ENCODE measurements around the gene GPANK1.

Gene GPANK1

DNA sequence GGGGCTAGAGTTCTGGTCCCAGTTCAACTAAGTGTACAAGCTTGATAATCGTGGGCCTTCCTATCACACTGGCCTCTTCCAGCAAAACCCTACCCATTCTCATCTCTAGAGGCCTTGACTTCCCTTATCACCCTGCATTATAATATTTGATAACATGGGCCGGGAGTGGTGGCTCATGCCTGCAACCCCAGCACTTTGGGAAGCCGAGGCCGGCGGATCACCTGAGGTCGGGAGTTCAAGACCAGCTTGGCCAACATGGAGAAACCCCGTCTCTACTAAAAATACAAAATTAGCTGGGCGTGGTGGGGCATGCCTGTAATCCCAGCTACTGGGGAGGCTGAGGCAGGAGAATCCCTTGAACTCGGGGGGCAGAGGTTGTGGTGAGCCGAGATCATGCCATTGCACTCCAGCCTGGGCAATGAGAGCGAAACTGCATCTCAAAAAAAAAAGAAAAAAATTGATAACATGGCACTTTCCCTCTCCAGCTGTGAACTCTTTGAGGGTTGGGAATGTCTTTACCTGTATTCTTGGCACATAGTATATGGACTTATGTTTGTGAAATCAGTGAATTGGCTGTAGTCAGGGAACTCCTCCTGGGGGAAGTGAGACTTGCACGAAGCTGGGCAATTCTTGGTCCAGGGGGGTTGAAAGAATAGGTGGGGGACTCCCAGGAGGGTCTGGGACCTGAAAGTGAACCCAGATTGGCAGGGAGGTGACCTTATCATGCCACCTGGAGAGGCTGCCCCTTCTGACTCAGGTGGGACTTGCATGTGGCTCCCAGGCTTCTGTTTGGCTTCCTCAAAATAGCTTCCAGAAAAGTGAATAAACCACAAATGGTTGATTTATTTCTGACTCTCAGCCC lies 3.3 kb downstream of the GPANK1 start:
- DNase-seq, result no peak

DNA sequence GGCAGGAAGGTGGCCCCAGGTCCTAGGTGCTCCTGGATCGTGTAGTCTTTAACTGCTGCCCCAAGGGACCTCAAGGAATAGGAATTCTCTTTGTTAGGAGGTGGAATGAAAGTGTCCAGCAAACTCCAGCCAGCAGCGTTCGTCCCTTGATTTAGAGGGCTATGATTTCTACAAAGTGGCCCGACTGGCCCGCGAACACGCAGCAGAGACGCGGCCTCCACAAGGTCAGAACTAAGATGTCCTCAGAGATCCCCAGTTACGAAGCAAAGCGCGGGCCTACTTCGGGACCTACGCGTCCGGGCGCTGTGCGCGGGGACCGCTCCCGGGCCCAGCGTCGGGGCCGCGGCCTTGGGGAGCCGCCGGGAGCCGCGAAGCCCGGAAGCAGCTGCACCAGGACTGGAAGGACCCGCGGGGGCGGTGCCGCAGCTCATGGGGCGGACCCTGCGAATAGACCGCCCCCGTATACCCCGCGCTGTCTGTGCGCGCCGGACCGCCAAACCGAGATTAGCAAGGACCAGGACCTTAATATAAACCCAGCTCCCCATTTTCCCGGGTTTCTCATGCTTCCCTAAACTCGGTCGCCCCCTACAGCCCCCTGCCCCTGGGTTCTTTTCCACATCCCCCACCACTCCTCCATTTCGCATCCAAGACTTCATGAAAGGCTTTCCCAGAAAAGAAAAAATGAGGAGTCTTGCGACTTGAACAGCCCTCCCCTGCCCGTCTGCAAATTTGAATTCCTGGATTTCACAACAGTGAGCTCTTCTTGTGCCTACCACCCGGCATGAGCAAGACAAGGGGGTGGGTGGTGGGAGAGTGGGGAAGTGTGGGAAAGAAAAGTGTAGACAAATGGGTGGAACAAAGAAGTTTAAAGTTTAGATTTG lies 4.2 kb downstream of the GPANK1 start, which contains the start of gene C6orf47:
Gene C6orf47 (minus strand): TSS at position 398 of the 881 bp plus-strand sequence. CDS start 831 bp downstream, outside the sequence.
- peak in 1 of 2 experiments; percentile 82 for DNase-seq

DNA sequence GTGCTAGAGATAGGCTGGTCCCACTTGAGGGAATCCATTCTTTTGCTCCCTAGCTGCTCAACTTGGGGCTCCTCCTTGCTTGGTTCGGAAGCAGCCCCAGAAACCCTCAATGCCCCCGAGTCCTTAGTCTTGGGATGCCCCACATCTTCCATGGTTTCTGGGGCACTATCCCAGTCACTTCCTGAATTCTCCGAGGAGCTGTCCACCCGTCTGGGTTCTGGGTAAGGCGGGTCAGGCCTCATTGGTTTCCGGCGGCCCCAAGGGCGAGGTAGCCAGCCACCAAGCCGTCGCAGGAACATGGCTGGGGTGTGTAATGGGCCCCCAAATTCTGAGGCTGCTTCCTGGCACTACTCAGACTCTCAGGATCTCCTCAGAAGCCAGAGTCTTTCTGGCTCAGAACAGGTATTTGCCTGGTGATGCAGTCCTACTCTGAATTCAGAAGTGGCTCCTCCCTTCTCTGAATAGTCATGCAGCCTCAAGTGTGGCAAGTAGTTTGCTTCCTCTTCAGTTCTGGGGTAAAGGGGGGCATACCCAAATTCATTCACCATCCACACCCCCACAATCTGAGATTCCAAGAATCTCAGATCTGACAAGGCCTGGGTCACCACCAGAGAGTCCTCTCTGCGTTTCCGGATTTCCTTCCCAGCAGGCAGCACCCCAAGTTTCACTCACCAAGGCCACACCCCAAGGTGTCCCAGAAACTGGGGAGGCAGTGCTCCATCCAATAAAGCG lies 5.0 kb downstream of the GPANK1 start:
- peak in 1 of 2 experiments; percentile 16 for DNase-seq

DNA sequence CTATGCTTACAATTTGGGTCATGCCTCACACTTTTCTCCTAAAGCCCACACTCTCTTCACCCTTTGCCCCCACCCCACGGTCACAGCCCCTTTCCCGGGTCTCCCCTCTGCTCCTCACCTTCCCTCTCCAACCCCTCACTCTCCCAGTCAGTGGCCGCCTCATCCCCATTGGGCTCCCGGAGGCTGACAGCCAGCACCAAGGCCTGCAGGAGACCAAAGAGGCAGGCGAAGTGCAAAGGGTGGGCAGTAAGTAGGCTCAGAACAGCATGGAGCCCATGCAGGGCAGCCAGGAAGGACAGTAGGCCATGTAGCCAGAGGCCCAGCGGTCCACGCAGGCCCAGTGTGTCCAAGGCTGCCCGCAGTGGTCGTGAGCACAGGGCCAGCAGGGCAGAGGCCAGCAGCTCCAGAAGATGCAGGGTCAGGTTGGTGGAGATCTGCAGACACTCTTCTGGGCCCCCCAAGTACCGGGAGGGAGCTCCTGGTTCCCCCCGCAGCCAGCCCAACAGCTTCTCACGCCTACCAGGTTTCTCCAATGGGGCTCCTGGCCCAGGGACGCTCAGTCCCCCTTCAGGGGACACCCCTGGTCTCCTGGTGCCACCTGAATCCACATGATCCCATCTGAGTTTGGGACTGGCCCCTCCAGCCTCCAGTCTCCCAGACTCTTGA lies 5.7 kb downstream of the GPANK1 start:
- DNase-seq, result no peak

DNA sequence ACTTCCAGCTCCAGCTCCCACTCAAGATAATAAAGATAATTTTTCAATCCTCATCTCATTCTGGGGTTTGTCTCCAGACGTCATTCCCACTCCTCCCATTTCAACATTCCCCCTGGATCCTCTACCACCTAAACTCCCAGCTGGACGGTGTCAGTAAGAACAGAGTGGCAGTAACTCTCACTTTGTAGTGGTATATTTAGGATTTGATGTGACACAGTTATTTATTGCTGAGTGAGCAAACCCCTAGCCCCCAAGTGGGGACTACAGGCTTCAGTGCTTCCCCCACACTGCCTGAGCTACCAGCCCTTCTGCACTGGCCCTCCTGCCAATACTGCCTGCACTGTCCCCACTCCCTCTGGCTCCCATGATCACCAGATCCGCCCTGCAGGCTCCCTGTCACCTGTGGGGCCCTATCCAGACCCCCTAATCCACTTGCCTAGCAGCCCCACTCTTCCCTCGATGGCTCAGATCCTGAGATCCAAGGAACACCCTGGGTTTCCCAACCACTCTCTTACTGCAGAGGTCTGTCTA lies 6.6 kb downstream of the GPANK1 start:
- DNase-seq, result no peak

DNA sequence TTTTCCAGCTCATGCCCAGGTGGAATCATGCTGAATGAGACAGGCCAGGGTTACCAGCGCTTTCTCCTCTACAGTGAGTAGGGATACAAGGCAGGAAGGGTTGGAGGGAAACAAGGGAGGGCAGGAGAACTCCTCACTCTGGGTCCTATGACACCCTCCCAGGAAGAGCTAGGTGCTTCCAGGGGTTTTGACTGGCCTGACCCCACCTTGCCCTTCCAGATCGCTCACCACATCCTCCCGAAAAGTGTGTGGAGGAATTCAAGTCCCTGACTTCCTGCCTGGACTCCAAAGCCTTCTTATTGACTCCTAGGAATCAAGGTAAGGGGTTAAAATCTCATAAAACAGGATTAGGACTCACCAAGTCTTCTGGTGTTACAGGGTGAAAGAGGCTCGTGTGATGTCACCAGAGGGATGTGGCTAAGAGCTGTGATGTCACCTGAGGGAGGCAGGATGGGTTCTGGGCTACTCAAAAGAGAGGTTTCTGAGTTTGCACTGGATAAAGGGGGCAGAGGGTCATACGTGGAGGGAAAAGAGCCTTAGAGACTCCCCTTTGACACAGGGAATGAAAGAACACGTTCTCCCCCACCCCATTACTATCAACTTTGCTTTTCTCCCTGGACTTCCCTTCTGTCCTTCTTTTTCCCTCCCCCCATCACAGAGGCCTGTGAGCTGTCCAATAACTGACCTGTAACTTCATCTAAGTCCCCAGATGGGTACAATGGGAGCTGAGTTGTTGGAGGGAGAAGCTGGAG lies 7.2 kb downstream of the GPANK1 start:
- no peak for DNase-seq

DNA sequence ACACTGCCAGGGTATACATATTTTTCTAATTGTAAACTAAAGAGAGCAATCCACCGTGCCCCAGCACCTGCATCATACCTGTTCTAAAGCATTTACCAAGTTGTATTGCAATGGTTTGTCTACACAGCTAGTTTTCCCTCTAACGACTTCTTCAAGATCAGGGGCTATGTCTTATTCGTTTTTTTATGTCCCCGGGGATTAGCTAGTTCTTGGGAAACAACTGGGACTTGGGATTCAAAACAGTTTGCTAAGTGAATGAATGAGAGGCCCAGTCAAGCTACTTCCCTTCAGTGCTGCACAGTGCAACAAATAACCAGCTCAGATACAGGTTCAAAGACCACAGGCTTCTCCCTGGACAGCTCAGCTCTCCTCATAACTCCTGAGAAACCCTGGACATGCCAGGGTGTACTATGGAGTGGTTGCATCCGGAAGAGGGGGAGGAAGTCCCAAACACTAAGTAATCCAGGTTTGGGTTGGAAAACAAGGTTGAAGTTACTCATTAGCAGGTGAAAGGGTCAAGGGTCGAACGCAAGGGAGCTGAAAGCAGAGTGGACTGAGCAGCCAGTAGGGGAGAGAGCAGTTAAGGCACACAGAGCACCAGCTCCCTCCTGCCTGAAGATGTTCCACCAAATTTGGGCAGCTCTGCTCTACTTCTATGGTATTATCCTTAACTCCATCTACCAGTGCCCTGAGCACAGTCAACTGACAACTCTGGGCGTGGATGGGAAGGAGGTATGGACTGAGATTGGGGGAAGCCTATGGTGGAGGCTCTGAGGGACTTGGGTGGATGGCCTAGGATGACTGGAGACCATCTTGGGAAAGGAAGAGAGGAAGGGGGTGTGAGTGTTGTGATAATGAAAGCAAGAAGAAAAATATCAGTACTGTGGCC lies 9.2 kb downstream of the GPANK1 start, which contains the start of gene APOM:
Gene APOM (plus strand): TSS at position 546 of the 889 bp plus-strand sequence. CDS start 73 bp downstream, at position 619.
- DNase-seq, result no peak

DNA sequence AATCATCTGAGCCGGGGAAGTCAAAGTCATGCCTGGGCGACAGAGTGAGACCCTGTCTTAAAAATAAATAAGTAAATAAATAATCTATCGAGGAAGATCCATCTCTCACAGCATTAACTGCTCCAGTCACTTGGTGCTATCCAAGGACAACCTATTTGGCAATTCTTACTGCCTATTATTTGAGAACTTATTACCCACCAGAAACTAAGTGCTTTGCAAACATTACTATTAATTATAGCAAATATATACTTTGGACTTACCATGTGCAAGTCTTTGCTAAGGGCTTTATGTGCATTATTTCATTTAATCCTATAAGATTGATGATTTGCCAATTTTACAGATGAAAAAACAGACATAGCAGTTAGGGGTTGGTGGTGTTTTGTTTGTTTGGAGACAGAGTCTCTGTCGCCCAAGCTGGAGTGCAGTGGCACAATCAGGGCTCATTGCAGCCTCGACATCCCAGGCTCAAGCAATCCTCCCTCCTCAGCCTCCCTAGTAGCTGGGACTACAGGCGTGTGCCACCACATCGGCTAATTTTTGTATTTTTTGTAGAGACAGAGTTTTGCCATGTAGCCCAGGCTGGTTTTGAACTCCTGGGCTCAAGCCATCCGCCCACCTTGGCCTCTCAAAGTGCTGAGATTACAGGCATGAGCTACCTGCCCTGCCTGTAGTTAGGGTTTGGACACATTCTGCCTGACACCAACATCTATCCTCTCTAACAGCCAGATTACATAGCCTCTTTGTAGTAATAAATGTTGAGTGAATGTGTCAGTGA lies 10.0 kb downstream of the GPANK1 start:
- no peak for DNase-seq

DNA sequence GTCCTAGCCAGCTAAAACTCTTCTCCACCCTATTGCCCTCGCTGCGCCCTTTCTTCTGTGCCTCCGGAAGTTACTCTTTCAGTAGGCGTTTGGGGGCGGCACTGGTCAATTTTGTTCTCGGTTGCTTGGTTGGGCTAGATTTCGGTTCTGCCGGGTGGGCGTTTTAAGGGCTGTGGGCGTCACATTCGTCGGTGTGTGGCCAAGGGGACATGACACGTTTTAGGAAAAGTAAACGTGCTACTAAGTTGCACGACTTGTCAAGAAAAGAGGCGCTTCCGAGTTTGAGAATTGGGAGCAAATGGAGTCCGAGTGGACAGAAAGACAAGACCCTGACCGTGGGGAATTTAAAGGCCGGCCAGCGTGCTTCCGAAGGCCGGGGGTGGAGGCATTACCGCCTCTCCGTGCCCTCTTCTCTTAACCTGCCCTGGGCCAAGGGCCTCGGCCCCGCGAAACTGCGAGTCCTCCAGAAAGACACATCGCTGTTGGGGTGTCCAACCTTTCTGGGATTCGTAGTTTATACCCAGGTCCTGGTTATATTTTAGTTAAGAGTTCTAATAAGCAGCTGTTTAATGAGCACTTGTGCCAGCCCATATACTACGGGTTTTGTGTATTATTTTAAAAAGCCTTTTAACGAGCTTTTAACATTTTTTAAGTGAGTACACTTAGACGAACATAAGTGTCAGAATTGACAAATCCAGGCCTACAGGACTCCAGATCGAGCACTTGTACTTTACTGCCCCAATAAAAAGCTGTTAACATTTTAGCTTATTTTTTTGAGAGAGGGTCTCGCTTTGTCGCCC lies 11.7 kb downstream of the GPANK1 start:
- peak; percentile 95 to 99 for DNase-seq

DNA sequence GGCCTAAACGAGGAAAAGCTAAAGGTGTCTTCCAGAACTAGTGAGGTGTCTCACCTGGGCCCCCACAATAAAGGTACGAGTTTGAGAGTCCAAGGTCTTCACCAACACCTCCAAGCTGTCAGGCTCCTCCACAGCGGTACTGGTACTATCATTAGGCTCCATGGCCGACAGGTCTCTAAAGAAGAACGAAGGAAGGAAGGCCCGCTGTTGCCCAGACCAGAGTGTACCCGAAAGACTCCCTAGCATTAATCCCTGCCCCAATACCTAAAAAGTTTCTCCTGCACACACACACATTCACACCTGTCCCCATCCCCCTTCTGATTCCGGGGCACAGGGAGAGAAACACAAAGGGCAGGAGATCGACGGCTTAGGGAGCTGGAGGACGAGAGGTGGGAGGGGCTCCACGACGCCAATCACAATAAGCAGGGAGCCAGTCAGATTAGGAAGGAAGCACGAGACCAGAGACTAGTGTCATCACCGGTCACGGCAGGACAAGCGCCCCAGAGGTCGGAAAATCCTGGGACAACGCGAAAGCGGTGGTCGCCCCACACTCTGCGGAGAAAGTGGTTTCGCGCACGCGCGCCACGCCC lies 13.1 kb downstream of the GPANK1 start:
- peak; percentile 68 to 83 for DNase-seq

DNA sequence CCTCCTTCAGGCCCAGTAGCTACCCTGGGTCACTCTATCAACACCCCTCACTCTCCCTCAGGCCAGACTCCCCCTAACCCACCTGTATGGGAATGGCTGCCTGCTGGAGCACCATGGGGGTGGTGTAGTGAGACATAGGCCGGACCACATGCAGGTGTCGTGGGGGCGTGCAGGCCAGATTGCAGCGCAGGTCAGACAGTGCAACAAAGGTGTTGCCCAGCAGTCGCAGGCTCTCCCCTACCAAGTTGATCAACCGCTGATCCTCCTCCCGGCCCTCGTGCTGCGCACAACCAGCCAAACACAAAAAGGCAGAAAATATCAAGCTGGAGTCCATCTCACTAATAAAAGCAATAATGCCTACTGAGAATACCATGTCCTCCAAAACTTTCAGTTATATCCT lies 19.5 kb downstream of the GPANK1 start:
- DNase-seq, result no peak

DNA sequence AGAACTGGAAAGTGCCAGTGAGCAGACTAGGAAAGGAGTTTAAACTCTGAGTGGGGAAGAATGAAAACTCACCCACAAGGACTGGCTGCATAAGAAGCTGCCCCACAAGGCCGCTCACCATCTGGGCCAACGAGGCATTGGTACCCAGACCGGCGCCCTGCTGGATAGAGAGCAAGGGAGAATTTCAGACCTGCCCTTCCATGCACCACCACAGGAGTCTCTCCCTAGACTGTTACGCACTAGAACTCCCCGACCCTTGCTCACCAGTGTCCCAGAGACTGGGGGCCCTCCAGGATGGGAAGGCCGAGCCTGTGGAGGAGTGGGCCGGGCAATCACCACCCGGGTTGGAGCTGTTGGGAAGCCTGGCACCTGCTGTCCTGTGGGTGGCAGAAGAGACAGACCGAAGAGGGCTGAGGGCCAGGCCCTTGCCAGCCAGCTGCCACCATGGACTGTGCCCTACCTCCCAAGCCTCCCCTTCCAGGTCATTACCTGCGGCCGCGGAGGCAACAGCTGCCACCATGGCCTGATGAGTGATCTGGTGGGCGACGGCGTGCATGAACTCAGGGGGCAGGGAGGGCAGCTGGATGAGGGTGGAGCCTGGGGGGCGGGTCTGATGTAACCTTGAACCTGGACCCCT lies 20.9 kb downstream of the GPANK1 start:
- DNase-seq, result no peak

DNA sequence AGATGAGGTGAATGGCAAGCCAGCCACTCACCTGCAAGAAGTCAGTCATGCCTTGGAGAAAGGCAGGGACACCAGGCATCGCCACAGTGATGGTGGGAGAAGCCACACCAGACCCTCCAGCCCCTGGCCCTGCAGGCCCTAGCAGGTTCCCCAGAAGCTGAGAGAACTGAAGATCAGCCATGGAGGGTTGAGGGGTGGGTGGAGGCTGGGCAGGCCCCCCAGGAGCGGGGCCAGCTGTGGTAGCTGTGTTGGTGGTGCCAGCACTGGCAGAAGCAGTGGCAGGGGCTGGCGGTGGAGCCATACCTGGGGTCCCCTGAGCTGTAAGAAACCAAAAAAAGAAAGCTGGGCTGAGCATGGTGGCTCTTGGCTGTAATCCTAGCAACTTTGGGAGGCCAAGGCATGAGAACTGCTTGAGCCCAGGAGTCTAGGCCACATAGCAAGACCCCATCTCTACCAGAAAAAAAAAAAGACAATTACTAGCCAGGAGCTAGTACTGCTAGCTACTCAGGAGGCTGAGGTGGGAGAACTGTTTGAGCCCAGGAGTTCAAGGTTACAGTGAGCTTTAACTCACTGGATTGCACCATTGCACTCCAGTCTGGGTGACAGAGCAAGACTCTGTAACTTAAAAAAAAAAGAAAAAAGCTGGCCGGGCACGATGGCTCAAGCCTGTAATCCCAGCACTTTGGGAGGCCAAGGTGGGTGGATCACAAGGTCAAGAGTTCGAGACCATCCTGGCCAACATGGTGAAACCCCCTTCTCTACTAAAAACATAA lies 21.8 kb downstream of the GPANK1 start:
- DNase-seq, result no peak

DNA sequence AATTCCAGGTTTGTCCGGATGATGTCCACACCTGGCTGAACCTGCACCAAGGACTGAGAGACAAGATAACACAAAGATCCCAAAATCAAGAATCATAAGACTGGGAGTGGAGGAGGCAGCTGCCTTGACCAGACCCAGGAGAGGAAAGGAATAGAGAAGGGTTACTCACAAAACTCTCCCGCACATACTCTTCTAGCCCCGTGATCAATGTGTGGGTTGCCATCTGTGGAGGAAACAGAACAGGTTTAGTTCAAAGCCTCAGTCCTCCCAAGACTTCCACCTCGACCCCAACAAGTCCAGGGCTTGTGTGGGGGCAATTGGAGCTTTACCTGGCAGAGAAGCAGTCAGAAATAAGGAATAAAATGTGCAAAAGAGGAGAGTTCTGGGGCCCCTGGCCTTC lies 23.4 kb downstream of the GPANK1 start:
- DNase-seq, result no peak

DNA sequence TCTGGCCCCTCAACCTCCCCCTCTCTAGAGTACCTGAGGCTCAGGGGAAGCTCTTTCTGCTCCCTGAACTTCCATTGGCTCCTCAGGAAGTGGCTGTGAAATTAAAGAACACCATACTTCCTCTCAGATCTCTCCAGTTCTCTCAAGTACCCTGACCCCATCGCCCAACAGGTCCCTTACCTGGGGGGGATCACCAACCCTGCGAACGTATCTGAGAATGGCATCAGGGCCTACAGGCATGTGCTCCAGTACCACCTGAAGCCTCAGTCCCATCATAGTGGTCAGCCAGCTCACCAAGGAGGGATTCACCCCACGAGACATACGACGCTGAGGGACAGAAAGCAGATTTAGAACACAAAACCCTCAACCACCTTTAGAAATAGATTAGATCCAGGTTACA lies 24.2 kb downstream of the GPANK1 start:
- DNase-seq, result no peak

DNA sequence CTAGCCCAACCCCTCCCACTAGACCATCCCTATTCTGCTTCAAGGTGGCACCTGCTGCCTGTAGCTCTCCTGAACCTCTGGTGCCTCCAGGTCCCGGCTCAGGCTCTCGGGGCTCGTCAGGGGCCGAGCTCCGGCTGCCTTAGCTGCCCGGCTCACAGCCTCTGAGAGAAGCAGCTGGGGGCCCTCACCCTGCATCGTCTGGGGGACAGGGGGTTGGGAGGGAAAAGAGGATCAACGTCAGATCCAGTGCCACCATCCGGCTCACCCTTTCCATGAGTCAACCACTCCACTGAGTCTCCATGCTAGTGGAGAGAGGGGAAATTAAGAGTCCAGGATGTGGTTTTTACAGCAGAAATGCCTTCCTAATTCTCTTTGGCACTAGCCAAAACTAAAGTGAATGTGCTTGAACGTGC lies 25.3 kb downstream of the GPANK1 start:
- no peak for DNase-seq

DNA sequence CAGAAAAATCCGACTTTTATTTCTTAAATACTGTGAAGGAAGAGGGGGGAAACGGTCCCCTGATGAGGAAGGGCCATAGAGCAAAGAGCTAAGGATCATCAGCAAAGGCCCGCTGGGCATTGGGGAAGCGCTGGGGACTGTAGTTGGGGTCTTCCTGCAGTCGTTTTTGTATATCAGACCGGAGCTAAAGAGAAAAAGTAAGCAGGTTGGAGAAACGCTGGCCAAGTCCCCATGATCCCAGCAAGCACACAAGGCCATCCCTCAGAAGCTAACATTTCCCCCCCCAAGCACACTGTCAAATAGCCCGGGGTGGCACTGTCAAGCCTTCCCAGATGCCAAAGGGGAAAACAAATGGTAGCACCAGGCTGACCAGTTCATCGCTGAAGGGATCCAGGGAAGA lies 25.8 kb downstream of the GPANK1 start:
- no peak for DNase-seq

Measured in SW 1271 (cell line).